Glutamatergic neuron (in vitro differentiated cells): ENCODE measurements around the gene LDLRAD3. TPM values are rescaled to one million over a fixed set of nuclear protein-coding genes. Genes with fewer than 3 reads are reported as not detected.

Experiments
- DNase-seq: peaks from one replicate; pipeline ENCODE4 v3.0.0; 2022
- H3K27ac Mint-ChIP-seq: one replicate; pipeline ENCODE4 v1.8.0; 2020; ENCODE audit warnings: mild to moderate bottlenecking, mixed read lengths, inconsistent platforms; ENCODE audit not compliant: unreplicated experiment
- H3K27me3 Mint-ChIP-seq: one replicate; pipeline ENCODE4 v1.8.0; 2020; ENCODE audit warnings: mild to moderate bottlenecking, moderate library complexity, mixed read lengths, inconsistent platforms; ENCODE audit not compliant: unreplicated experiment
- H3K36me3 Mint-ChIP-seq: one replicate; pipeline ENCODE4 v1.8.0; 2020; ENCODE audit warnings: mild to moderate bottlenecking, mixed read lengths, inconsistent platforms; ENCODE audit not compliant: unreplicated experiment
- H3K4me1 Mint-ChIP-seq: one replicate; pipeline ENCODE4 v1.8.0; 2020; ENCODE audit warnings: mild to moderate bottlenecking, low read depth, mixed read lengths, inconsistent platforms; ENCODE audit not compliant: unreplicated experiment
- H3K4me3 Mint-ChIP-seq: one replicate; pipeline ENCODE4 v1.8.0; 2020; ENCODE audit warnings: mild to moderate bottlenecking, mixed read lengths, inconsistent platforms; ENCODE audit not compliant: unreplicated experiment
- H3K9me3 Mint-ChIP-seq: one replicate; pipeline ENCODE4 v1.8.0; 2020; ENCODE audit warnings: mild to moderate bottlenecking, moderate library complexity, mixed read lengths, inconsistent platforms; ENCODE audit not compliant: unreplicated experiment
- CTCF ChIP-seq: fragments of 200-600 bp; sonication (generic); IDR thresholded peaks from one replicate; pipeline ENCODE4 v1.5.0; 2021; ENCODE audit not compliant: partially characterized antibody, unreplicated experiment
- total RNA-seq: library from RNA; stranded (reverse); fragmentation: NEBNext Ultra II Directional; extraction: Animal tissue kit (Norgen Biotek cat#: 25700); gene quantifications from one replicate; pipeline ENCODE4 v1.2.1, GENCODE V29; 2021; ENCODE audit not compliant: unreplicated experiment

Gene LDLRAD3
- total RNA-seq, 1 donor from 2014 or later, result 59.9 TPM

- no peak for TF ChIP-seq CTCF
- Mint-ChIP-seq H3K36me3 (no peaks in the 10 kb centered on the region), H3K9me3 (no peaks in the 10 kb centered on the region), H3K27ac (no peak overlapping the region), H3K4me3 (no peak overlapping the region), H3K27me3 (no peaks in the 10 kb centered on the region), H3K4me1 (no peaks in the 10 kb centered on the region)
- DNase-seq, result no peak
Observed at GRCh38 chr11:36237391-36237790, 293.5 kb downstream of the LDLRAD3 start.

- no peak for DNase-seq
- Mint-ChIP-seq H3K9me3 (no peaks in the 10 kb centered on the region), H3K27me3 (no peaks in the 10 kb centered on the region), H3K4me3 (no peak overlapping the region), H3K36me3 (no peaks in the 10 kb centered on the region), H3K4me1 (peaks cover 1% of the 10 kb centered on the region), H3K27ac (no peak overlapping the region)
- no peak for TF ChIP-seq CTCF
Observed at GRCh38 chr11:36238036-36238631, 294.3 kb downstream of the LDLRAD3 start.

GRCh38 chr11:36238881-36239280 lies 295.0 kb downstream of the LDLRAD3 start:
- Mint-ChIP-seq H3K4me1 (peaks cover 8% of the 10 kb centered on the region), H3K36me3 (no peaks in the 10 kb centered on the region), H3K9me3 (no peaks in the 10 kb centered on the region), H3K27me3 (no peaks in the 10 kb centered on the region), H3K27ac (no peak overlapping the region), H3K4me3 (no peak overlapping the region)
- DNase-seq, result no peak
- no peak for TF ChIP-seq CTCF

- Mint-ChIP-seq H3K4me3 (no peak overlapping the region), H3K4me1 (peaks cover 8% of the 10 kb centered on the region), H3K27me3 (no peaks in the 10 kb centered on the region), H3K9me3 (no peaks in the 10 kb centered on the region), H3K36me3 (no peaks in the 10 kb centered on the region), H3K27ac (no peak overlapping the region)
- no peak for TF ChIP-seq CTCF
- DNase-seq, result no peak
Observed at GRCh38 chr11:36239636-36240035, 295.8 kb downstream of the LDLRAD3 start.

- Mint-ChIP-seq H3K27me3 (peaks cover 1% of the 10 kb centered on the region), H3K27ac (no peak overlapping the region), H3K9me3 (no peaks in the 10 kb centered on the region), H3K4me3 (no peak overlapping the region), H3K4me1 (peaks cover 8% of the 10 kb centered on the region), H3K36me3 (peaks cover 4% of the 10 kb centered on the region)
- no peak for TF ChIP-seq CTCF
- no peak for DNase-seq
Observed at GRCh38 chr11:36240173-36240572, 296.3 kb downstream of the LDLRAD3 start.
